Common myeloid progenitor, CD34-positive (primary cell): ENCODE measurements around the gene CPLX4. TPM values are rescaled to one million over a fixed set of nuclear protein-coding genes. Genes with fewer than 3 reads are reported as not detected.
A peak's percentile ranks its signal among the peaks of the same experiment; 100 is the strongest.

ENCODE experiments used
- CTCF ChIA-PET: fragments of 350-600 bp; sonication (Branson Sonifier 250); formaldehyde crosslinking; loops from one replicate; lab custom pipeline; 2021; ENCODE audit warnings: antibody characterized with exemption; lab: Charles Lee
- POLR2A ChIA-PET: fragments of 350-600 bp; sonication (Branson Sonifier 250); formaldehyde crosslinking; loops from one replicate; lab custom pipeline; 2021; ENCODE audit warnings: antibody characterized with exemption; lab: Charles Lee
- DNase-seq, 3 donors: peaks; one replicate each; pipeline versions ENCODE4 v3.0.0 to v3.0.0-alpha.2; 2013
- H3K27ac ChIP-seq, 2 experiments: 1 replicate in 1 of 2; 2 replicates in 1 of 2; pipeline ENCODE4 v1.7.0; 2013; ENCODE audit warnings: inconsistent platforms in 2 of 2, low read length in 2 of 2, mild to moderate bottlenecking in 2 of 2, low read depth in 1 of 2, moderate library complexity in 1 of 2; ENCODE audit not compliant: severe bottlenecking in 2 of 2, insufficient read depth in 1 of 2, poor library complexity in 1 of 2
- H3K27me3 ChIP-seq, 5 experiments: replicated peaks in 2 of 5; 1 replicate in 3 of 5; 2 replicates in 2 of 5; pipeline versions ENCODE4 v1.6.1 to v1.7.0; 2013; ENCODE audit warnings: low read length in 4 of 5, mild to moderate bottlenecking in 2 of 5, moderate library complexity in 2 of 5, inconsistent platforms in 1 of 5; ENCODE audit not compliant: insufficient read depth in 5 of 5, control insufficient read depth in 4 of 5
- H3K36me3 ChIP-seq, 4 experiments: 1 replicate in 2 of 4; 2 replicates in 2 of 4; pipeline versions ENCODE4 v1.6.1 to v1.7.0; 2013; ENCODE audit warnings: low read length in 3 of 4, control low read depth in 1 of 4, mild to moderate bottlenecking in 1 of 4; ENCODE audit not compliant: control insufficient read depth in 4 of 4, insufficient read depth in 4 of 4
- H3K4me1 ChIP-seq, 4 experiments: 1 replicate in 3 of 4; 2 replicates in 1 of 4; pipeline versions ENCODE4 v1.6.1 to v1.7.1; 2013; ENCODE audit warnings: low read length in 3 of 4, mild to moderate bottlenecking in 3 of 4, control low read depth in 1 of 4, inconsistent platforms in 1 of 4, moderate library complexity in 1 of 4; ENCODE audit not compliant: control insufficient read depth in 4 of 4, insufficient read depth in 4 of 4; ENCODE audit errors: control extremely low read depth in 1 of 4
- H3K4me3 ChIP-seq, 7 experiments: 1 replicate in 4 of 7; 2 replicates in 3 of 7; pipeline versions ENCODE4 v1.5.1 to v1.7.0; 2013; ENCODE audit warnings: mild to moderate bottlenecking in 7 of 7, low read length in 6 of 7, moderate library complexity in 6 of 7, inconsistent platforms in 2 of 7, low read depth in 2 of 7, control low read depth in 1 of 7; ENCODE audit not compliant: insufficient read depth in 4 of 7, control insufficient read depth in 1 of 7; ENCODE audit errors: extremely low read depth in 1 of 7
- H3K9me3 ChIP-seq, 5 experiments: 1 replicate in 4 of 5; 2 replicates in 1 of 5; pipeline versions ENCODE4 v1.6.1 to v1.7.1; 2013; ENCODE audit warnings: low read length in 4 of 5, mild to moderate bottlenecking in 2 of 5, inconsistent platforms in 1 of 5, low read depth in 1 of 5, moderate library complexity in 1 of 5; ENCODE audit not compliant: control insufficient read depth in 4 of 5, insufficient read depth in 2 of 5; ENCODE audit errors: control extremely low read depth in 1 of 5
- WGBS: methylation state at CpG from one replicate; pipeline ENCODE4 v1.1.5; 2013; ENCODE audit not compliant: insufficient coverage; 5-methylcytosine and 5-hydroxymethylcytosine counted together
- polyA plus RNA-seq: library from polyadenylated mRNA; unstranded; fragments of 120-200 nt; gene quantifications from one replicate; pipeline ENCODE4 v1.2.1, GENCODE V29; 2013

CPLX4 gene
- not detected for polyA plus RNA-seq

- Histone ChIP-seq H3K27ac (no peak within 1 kb of the TSS), H3K4me1 (no peaks in the 10 kb centered on the region), H3K9me3 (no peaks in the 10 kb centered on the region), H3K4me3 (no peak within 1 kb of the TSS), H3K36me3 (no peaks in the 10 kb centered on the region), H3K27me3 (peaks cover 0 to 3% (median 2%) of the 10 kb centered on the region in 5 experiments)
- ChIA-PET POLR2A (no interaction called here), CTCF (no interaction called here)
- no peak for DNase-seq
- 100% methylated on average over 1 of the region's 4 CpGs for WGBS
Observed at GRCh38 chr18:59318460-59319050, at the start of gene CPLX4. TSS of gene CPLX4 (minus strand) at chr18:59318649. CDS start at chr18:59318462, 187 bp downstream.

DNA sequence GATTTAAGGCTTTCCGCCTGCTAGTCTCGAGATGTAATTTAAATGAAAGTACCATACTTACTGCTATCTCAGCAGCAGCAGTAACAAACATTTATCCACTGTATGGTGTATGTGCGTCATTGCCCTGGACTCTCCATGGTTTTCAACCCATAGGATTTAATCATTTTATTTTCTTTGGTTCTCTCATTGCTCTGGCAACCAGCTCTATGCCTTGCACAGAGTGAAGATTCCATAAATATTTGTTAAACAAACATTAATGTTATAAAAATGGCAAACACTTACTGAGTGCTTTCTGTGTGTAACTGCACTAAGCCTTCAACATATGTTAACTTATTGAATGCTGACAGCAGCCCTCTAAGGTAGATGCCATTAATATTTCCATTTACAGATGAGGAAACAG is 41.9 kb upstream of the CPLX4 start:
- Histone ChIP-seq H3K4me1 (peaks cover 0 to 23% (median 11%) of the 10 kb centered on the region in 4 experiments), H3K36me3 (peaks cover 0 to 3% (median 1%) of the 10 kb centered on the region in 4 experiments), H3K27me3 (peaks cover 0 to 11% (median 7%) of the 10 kb centered on the region in 5 experiments), H3K9me3 (no peaks in the 10 kb centered on the region), H3K4me3 (no peak overlapping the region), H3K27ac (no peak overlapping the region)
- DNase-seq: no peak
- 92% methylated on average over 2 of the region's 3 CpGs for WGBS
- CTCF ChIA-PET: no interaction called here
- POLR2A ChIA-PET: no interaction called here

DNA sequence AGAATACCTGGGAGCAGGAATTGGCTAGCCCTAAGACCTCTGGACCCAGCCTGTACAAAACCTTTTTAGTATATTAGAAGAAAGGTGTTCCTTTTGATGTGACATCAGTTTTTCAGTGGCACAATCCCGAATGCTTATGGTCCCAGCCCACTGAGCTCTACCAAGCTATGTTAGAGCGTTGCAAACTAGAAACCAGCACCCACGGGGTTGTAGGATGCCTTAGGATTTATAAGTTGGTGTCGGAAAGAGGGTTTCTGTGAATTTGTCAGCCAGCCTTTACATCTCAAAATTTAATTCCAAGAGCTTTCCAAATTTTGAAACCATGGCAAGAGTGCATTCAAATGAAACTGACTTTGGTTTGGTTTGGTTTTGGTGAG is 41.1 kb upstream of the CPLX4 start:
- no CpG with 5 or more reads among the region's 4 CpGs for WGBS
- DNase-seq: no peak
- Histone ChIP-seq H3K4me1 (peaks cover 0 to 23% (median 11%) of the 10 kb centered on the region in 4 experiments), H3K9me3 (no peaks in the 10 kb centered on the region), H3K27me3 (peaks cover 0 to 9% (median 7%) of the 10 kb centered on the region in 5 experiments), H3K27ac (no peak overlapping the region), H3K36me3 (peaks cover 7 to 10% (median 9%) of the 10 kb centered on the region in 4 experiments), H3K4me3 (peak overlapping the region; percentile 64 to 99 (median 83))
- CTCF ChIA-PET: interaction anchor here (1.1 kb wide), 1 partner anchor 43 kb away, joined by 5 read pairs; no protein-coding TSS in a partner anchor
- POLR2A ChIA-PET: interaction anchor here (0.6 to 1.1 kb wide), 2 partner anchors 20 to 44 kb away, joined by 3 read pairs; no protein-coding TSS in a partner anchor

DNA sequence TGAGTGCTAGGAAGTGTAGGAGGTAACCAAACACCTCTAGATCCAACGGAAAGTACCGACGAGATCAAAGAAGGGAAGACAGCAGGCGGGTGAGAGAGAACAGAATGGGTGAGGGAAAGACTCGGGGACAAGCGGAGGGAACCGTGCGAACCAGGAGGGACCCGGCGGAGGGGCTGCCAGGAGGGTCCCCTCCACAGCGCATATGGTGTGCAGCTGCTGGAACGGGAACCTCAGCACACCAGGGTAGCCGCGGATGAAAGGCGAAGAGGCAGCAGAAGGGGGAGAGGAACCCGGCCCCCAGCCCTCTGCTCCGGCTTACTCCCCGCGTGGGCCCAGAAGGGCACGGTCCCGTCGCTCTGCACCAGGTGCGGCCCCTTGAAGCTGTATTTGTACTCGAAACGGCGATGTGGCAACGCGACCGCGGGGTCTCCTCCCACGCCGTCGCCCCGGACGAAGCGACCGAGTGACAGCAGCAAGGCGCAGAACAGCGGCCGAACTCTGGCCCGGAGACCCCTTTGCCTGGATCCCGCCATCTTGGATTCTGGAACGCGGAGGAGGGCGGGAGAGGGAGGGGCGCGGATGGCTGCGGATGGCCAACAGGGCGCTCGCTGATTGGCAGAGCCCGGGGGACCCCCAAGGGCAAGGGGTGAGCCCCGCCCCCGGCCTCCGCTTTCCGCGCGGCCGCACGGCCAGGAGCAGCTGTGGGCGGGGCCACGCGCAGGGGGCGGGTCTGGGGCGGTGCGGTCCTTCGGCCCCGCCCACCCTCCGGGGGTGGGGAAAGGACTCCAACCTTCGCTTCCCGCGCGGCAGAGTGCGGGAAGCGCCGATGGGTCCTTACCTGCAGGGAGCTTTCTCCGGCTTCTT is 40.5 kb upstream of the CPLX4 start, which contains the start of gene LMAN1:
LMAN1 (minus strand) TSS at position 554 of the 864 bp plus-strand sequence; CDS start at position 533, 21 bp downstream.
- Histone ChIP-seq H3K4me1 (peaks cover 0 to 23% (median 11%) of the 10 kb centered on the region in 4 experiments), H3K9me3 (no peaks in the 10 kb centered on the region), H3K27ac (peak within 1 kb of the TSS; percentile 67 to 87), H3K36me3 (peaks cover 7 to 15% (median 15%) of the 10 kb centered on the region in 4 experiments), H3K27me3 (peaks cover 0 to 7% (median 6%) of the 10 kb centered on the region in 5 experiments), H3K4me3 (peak within 1 kb of the TSS; percentile 79 to 99 (median 92))
- DNase-seq: peak; percentile 93 to 95 (median 95)
- WGBS: 0% methylated on average over 64 of the region's 76 CpGs
- CTCF ChIA-PET: interaction anchor here (1.1 kb wide), 1 partner anchor 43 kb away, joined by 5 read pairs; no protein-coding TSS in a partner anchor
- POLR2A ChIA-PET: interaction anchor here (0.6 to 1.1 kb wide), 2 partner anchors 19 to 45 kb away, joined by 3 read pairs; no protein-coding TSS in a partner anchor

GRCh38 chr18:59358414-59358711 is 39.9 kb upstream of the CPLX4 start:
- peaks cover 0 to 23% (median 11%) of the 10 kb centered on the region in 4 experiments for H3K4me1 ChIP-seq
- H3K36me3 ChIP-seq: peaks cover 10 to 21% (median 20%) of the 10 kb centered on the region in 4 experiments
- peaks cover 0 to 7% (median 6%) of the 10 kb centered on the region in 5 experiments for H3K27me3 ChIP-seq
- peak overlapping the region; percentile 67 to 87 for H3K27ac ChIP-seq
- 0% methylated on average over 3 of the region's 8 CpGs for WGBS
- no peaks in the 10 kb centered on the region for H3K9me3 ChIP-seq
- ChIA-PET CTCF (no interaction called here), POLR2A (no interaction called here)
- H3K4me3 ChIP-seq: peak overlapping the region; percentile 79 to 99 (median 92)
- peak in 1 of 3 donors; percentile 6 for DNase-seq

- Histone ChIP-seq H3K27ac (peak overlapping the region in 1 of 2 experiments; percentile 87), H3K27me3 (peaks cover 0 to 7% (median 6%) of the 10 kb centered on the region in 5 experiments), H3K4me3 (peak overlapping the region in 6 of 7 experiments; percentile 79 to 99 (median 94)), H3K4me1 (peaks cover 0 to 23% (median 11%) of the 10 kb centered on the region in 4 experiments), H3K9me3 (no peaks in the 10 kb centered on the region), H3K36me3 (peaks cover 15 to 26% (median 22%) of the 10 kb centered on the region in 4 experiments)
- 34% methylated on average over 3 of the region's 4 CpGs for WGBS
- POLR2A ChIA-PET: no interaction called here
- CTCF ChIA-PET: interaction anchor here (0.9 kb wide), 1 partner anchor 44 kb away, joined by 4 read pairs; no protein-coding TSS in a partner anchor
- peak; percentile 26 to 71 (median 56) for DNase-seq
Observed at GRCh38 chr18:59357928-59358327, 39.5 kb upstream of the CPLX4 start.
